Measurements from ENCODE around the gene HOXD8.

HOXD8 gene

DNA sequence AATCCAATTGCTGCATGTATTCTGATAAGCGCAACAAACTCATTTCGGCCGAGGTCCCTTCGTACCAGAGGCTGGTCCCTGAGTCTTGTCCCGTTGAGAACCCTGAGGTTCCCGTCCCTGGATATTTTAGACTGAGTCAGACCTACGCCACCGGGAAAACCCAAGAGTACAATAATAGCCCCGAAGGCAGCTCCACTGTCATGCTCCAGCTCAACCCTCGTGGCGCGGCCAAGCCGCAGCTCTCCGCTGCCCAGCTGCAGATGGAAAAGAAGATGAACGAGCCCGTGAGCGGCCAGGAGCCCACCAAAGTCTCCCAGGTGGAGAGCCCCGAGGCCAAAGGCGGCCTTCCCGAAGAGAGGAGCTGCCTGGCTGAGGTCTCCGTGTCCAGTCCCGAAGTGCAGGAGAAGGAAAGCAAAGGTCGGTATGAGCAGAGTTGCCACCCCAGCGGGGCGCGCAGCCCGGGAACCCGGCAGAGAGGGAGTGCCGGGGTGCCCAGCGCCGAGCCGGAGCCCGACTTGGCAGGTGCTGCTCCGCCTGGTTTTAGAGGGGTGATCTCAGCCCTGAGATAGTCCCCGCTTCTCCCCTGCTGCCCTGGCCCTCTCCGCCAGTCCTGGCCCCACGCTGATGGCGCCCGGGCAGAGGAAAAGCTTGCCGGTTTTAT, 12.2 kb upstream of the HOXD8 start:
- peak; percentile 49 for DNase-seq

DNA sequence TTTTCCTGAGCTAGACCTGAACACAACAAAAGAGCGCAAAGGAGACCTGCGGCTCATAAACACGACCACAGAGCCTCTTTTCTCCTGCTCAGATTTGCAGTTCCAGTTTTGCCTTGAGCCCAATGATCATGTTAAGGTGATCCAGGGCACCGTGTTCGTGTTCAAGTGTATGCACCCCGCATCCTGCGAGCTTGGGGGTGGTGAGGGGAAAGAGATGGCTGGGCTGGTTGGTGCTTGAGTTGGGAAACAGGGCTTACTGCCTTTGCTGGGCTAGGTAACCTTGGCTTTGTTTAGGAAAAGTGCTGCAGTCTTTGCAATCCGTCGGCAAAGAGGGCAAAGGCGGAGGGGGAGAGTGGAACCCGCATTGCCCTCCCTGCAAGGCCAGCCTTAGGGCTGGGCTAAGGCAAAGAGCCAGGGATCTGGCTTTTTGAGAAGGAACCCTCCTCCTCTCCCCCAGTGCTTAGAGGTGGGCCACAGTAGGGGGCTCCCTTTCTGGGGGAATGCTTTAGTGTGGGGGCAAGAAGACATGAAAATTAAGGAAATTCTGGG, 11.6 kb upstream of the HOXD8 start:
- DNase-seq = peak; percentile 53

DNA sequence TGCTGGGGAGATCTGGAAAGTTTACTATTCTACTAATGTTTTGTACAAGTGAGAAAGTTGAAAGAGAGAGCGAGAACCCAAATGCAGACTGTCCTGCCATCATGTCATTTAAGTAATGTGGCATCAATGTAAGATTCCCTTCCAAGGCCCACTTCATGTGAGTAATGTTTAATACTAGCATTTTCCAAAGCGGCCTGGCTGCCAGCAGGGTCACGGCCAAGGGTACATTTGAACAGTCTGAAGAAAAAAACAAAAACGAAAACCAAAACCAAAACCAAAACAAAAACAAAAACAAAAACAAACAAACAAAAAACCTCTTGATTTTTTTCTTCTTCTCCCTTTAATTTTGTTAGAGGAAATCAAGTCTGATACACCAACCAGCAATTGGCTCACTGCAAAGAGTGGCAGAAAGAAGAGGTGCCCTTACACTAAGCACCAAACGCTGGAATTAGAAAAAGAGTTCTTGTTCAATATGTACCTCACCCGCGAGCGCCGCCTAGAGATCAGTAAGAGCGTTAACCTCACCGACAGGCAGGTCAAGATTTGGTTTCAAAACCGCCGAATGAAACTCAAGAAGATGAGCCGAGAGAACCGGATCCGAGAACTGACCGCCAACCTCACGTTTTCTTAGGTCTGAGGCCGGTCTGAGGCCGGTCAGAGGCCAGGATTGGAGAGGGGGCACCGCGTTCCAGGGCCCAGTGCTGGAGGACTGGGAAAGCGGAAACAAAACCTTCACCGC, 10.7 kb upstream of the HOXD8 start:
- DNase-seq = peak; percentile 76

DNA sequence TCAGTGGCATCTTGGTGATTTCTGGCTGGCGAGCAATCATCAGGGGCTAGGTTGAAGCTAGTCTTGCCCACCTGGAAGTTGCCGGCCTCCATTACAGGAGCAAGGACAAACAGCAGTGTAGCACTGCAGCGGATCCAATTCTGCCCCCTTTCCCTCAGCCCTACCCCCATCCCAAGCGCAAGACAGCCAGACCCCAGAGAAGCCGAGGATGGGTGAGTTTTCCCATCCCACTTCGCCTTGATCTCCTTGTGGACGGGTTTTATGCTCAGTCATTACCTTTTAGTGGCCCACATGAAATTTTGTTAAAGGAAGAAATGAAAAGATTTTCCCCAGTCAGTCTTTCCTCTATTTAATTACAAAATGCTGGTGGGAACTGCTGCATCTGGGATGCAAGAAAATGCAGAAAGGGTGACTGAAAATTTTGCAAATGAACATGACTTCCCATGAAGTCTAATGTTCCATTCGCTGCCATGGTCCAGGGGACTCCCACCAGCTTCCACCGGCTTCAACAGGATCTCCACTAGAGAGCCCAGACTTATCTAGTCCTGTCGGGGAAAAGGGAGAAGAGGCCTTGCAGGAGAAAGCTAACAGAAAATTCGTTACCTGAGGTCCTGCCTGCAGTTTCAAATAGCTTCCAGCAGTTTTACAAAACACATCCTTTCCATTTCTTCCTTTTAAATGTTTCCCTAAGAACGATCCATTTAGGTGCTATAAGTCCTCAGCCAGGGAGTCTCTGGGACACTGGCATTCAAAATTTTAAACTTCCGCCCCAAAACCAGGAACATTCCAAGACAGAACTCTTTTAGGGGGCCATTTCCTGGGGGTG, 8.9 kb upstream of the HOXD8 start:
- no peak for DNase-seq

- peak; percentile 70 for DNase-seq
These were observed 8.1 kb upstream of the HOXD8 start for GRCh38 chr2:176121190-176122051.

DNA sequence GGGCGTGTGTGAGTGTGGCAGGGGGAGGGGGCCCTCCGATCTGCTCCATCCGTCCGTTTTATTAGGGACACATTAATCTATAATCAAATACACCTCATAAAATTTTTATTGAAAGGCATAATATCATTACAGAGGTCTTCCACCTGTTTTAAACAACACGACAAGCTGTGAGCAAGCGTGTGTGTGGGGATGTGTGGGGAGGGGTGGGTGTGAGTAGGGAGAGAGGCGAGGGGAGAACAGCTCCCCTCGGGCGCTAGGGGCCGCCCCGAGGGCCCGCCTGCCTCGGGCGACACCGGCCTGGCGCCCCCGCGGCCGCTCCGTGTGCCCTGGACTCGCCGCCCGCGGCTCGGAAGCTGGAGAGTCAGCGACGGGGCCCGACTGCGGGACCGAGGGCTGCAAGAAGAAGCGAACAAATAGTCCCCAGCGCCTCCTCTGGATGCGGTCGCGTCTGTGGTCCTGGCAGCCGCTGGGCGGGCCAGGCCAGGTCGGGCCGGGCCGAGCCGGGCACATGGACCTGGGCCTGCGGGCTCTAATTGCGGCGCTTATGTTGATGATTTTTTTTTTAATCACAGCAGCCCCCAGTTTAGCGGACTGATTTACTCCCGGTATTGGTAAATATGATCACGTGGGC, 7.3 kb upstream of the HOXD8 start:
- DNase-seq = peak; percentile 88

DNA sequence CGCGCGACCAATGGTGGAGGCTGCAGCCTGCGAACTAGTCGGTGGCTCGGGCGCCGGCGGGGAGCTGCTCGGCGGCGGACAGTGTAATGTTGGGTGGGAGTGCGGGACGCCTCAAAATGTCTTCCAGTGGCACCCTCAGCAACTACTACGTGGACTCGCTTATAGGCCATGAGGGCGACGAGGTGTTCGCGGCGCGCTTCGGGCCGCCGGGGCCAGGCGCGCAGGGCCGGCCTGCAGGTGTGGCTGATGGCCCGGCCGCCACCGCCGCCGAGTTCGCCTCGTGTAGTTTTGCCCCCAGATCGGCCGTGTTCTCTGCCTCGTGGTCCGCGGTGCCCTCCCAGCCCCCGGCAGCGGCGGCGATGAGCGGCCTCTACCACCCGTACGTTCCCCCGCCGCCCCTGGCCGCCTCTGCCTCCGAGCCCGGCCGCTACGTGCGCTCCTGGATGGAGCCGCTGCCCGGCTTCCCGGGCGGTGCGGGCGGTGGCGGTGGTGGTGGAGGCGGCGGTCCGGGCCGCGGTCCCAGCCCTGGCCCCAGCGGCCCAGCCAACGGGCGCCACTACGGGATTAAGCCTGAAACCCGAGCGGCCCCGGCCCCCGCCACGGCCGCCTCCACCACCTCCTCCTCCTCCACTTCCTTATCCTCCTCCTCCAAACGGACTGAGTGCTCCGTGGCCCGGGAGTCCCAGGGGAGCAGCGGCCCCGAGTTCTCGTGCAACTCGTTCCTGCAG, 6.7 kb upstream of the HOXD8 start, which contains the start of gene HOXD9:
Gene HOXD9, plus strand, starts transcription at position 37 of the 728 bp plus-strand sequence. Its CDS starts 50 bp downstream, at position 87.
- DNase-seq = no peak

DNA sequence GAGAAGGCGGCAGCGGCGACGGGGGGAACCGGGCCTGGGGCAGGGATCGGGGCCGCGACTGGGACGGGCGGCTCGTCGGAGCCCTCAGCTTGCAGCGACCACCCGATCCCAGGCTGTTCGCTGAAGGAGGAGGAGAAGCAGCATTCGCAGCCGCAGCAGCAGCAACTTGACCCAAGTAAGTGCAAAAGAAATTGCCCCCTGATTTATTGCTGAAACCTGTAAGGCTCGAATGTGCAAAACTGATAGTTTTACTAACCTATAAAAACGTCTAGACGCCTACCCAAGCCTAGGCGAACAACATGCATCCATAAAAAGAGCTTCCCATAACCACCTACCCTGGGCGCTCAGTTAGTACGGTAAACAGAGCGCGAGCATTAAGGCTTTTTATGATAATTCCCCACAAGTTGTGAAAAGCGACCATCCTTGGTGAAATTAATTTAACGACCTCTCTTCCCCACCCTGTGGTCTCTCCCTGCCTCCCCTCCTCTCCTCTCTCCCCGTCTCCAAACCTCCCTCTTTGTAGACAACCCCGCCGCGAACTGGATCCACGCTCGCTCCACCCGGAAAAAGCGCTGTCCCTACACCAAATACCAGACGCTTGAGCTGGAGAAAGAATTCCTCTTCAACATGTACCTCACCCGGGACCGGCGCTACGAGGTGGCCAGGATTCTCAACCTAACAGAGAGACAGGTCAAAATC, 5.9 kb upstream of the HOXD8 start:
- peak; percentile 77 for DNase-seq

DNA sequence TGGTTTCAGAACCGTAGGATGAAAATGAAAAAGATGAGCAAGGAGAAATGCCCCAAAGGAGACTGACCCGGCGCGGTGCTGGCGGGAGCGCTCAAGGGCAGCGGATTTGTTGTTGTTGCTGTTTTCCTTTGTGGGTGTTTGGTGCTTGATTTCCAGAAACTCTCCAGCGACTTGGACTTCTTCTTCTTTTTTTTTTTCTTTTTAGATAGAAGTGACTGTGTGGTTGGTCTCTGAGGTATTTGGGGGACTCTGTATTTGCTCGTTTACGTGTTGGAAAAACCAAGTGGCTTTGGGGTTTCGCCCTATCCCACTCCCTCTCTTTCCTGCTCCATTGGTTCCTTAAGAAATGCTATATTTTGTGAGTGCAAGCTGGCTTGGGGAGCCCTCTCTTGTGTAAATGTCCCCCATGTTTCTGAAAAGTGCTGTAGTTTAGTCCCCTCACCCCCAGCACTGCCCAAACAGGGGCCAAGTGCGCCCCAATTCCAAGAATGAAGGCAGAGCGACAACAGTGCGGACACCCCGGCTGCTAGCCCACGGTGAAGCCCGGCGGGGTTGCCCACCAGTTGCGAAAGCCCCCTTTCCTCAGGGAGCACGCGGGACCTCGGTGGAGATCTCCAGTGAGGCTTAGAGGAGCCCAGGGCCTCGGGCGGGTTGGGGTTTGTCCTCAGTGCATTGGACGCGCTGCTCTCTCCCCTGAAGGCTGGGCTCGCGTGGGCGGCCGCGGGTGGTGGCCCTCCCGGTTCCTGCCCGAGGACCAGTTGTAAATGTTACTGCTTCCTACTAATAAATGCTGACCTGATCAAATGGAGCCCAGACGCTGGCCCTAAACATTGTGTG, 5.2 kb upstream of the HOXD8 start:
- DNase-seq = peak; percentile 65

DNA sequence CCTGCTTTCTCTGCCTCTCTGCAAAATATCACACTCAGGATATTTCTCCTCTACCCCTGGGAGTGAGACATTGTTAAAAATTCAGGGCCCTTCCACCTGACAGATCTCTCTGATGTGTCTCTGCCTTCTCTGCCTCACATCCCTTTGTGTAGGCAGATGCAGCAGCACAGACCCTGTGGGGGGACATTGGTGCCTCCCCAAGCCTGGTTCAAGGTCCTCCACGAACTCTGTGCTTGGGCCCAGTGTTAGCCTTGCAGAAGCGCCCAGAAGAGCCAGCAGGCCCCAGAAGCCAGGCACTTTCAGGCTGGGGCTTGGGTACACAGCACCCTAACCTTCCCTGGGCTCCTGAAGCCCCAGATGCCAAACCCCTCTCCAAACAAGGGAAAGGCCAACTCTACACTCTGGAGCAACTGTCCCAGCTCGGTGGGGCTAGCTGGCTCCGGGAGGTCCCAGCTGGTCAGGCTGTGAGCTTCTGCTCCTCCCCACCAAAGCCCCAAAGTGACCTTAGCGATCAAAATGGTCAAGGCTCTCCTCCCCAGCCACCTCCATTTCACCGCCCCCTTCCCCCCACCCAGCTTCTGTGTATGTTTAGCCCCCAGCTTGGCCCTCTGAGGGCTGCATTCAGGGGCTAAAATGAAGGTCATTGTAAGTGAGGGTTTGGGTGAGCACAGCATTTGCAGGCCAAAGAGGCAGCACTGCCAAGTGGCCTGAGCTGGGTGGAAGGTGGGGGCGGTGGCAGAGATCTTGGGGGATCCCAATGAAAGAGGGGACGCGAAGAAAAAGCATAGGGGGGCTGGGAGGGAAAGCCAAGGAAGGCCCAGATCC, 4.3 kb upstream of the HOXD8 start:
- peak; percentile 58 for DNase-seq

DNA sequence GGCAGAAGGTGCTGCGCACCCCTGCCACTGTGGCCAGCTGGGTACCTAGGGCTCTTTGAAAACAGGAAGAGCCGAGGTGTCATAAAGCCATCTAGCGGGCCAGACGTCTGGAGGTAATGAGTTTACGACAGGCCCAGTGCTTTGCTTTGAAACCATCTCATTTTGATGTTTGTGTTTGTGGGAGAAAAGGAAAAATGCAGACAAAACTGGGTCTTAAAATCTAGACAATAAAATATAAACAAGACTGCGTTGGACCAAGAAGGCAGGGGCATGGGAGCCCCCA, 3.8 kb upstream of the HOXD8 start:
- DNase-seq = no peak

GRCh38 chr2:176126929-176127773, 2.4 kb upstream of the HOXD8 start:
- DNase-seq = peak; percentile 84

DNA sequence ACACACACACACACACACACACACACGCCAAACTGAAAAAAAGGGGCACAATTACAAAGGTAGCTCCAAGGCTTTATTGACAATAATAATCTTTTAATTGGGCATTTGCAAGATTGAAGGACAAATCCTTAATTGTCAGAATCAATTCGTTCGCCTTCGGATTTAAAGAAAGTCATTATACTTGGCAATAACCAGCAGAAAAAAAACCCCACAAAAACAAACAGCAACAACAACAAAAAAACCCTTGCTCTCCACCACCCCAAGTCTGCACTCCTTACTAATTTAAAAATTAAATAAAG, 1.8 kb upstream of the HOXD8 start:
- no peak for DNase-seq

GRCh38 chr2:176128172-176128981, 1.1 kb upstream of the HOXD8 start:
- peak; percentile 79 for DNase-seq

- no peak for DNase-seq
These were observed 275 bp downstream of the HOXD8 start for GRCh38 chr2:176129813-176130146.

- DNase-seq = peak; percentile 85
These were observed 847 bp downstream of the HOXD8 start for GRCh38 chr2:176130147-176130956.
